ENCODE data around the gene DNAJC27.

The DNAJC27 gene

GRCh38 chr2:24923106-24923505 is 48.6 kb downstream of the DNAJC27 start:
- no peak for DNase-seq

- no peak for DNase-seq
These were observed 49.2 kb downstream of the DNAJC27 start for GRCh38 chr2:24922556-24922955.

- DNase-seq: no peak
These were observed 50.8 kb downstream of the DNAJC27 start for GRCh38 chr2:24920809-24921441.

DNA sequence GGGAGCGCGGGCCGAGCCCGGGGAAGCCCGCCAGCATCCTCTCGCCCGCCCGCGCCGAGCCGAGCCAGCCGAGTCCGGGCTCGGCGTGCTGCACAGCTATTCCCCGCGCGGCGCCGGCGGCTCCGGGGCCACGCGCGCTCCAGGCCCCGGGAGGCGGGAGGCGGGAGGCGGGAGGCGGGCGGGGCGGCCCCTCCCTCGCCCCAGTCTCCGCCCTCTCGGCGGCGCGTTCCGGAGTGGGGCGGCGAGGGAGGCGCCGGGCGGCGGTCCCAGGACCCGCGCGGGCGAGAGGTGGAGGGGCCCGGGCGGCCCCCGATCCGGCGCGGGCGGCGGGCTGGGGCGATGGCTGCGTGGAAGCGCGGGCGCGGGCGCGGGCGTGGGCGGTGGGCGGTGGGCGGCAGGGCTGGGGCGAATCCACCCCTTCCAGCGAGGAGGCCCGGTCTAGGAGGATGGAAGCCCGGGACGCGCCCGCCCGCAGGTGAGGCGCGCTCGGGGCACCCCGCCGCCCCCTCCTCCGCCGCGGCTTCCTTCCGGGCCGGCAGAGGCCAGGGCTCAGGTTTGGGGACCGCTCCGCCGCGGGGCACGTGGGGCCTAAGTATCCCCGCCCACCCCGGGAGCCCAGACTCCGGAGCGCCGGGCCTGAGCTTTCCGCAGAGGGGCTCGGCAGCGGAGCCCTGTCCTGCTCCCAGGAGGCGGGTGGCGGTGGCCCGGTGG is 51.5 kb downstream of the DNAJC27 start, which contains the start of gene ADCY3:
TSS of gene ADCY3 (minus strand) at position 140 of the 711 bp plus-strand sequence. CDS start 1,250 bp downstream, outside the sequence.
- no peak for DNase-seq

DNA sequence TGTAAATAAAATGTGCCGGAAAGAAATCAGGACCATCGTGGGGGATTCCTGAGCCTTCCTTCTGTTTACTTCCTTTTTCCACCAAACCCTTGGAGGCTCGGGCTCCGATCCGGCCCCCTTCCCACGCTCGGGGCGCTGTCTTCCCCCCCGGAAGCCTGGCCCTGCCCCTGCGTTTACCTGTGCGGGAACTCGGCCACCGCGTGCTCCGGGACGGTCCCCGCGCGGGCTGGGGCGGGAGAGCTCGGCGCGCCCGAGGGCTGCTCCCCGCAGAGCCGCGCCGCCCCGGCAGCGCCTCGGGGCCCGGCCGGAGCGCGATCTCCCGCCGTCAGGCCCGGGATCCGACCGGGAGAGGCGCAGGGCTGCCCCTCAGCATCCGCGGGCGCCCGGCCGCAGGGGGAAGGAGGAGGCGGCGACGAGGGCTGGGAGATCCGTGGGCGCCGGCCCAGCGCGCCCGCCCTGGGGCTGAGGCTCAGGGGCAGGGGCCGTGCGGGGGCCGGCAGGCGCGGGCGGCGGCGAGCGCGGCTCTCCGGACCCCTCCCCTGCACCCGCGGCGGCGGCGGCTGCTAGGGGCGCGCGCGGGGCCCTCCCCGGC is 52.2 kb downstream of the DNAJC27 start:
- no peak for DNase-seq

GRCh38 chr2:24919037-24919505 is 52.7 kb downstream of the DNAJC27 start:
- no peak for DNase-seq

- no peak for DNase-seq
These were observed 53.3 kb downstream of the DNAJC27 start for GRCh38 chr2:24918326-24919036.

- DNase-seq: no peak
These were observed 53.9 kb downstream of the DNAJC27 start for GRCh38 chr2:24917731-24918325.

DNA sequence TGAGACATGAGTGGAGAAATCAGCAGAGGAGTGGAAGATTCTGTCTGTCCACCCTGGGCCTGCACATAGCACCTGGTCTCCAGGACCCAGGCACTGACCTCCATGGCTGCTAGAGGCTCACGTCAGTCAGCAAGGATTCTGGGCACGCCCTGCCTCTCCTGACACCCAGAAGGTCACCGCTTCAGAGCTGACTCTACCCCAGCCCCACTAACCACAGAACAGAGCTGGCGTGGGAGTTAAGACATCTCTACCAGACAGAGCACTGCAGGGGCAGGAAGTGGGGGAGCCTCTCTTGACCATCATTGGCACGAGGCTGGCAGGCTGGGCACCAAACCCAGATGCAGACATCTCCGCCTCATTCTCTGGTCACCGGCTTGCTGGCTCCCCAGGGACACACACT is 54.7 kb downstream of the DNAJC27 start:
- no peak for DNase-seq

DNA sequence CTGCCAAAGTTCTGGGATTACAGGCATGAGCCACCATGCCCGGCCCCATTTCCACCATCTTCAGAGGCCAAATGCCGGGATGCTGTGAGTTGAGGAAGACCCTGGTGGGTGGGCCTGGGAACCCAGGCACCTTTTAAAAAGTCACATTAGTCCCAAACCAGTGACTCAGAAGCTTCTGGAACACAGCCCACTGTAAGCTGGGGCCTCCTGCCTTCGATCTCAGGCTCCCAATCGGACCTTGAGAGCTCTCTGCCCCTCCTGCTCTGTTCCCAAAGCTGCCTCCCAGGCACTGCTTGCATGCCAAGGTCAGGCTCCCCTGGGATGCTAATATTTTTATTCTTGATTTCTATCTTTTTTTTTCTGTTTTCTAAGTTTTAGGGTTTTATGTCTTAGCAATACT is 56.0 kb downstream of the DNAJC27 start:
- no peak for DNase-seq

- no peak for DNase-seq
These were observed 56.6 kb downstream of the DNAJC27 start for GRCh38 chr2:24915175-24915574.

DNA sequence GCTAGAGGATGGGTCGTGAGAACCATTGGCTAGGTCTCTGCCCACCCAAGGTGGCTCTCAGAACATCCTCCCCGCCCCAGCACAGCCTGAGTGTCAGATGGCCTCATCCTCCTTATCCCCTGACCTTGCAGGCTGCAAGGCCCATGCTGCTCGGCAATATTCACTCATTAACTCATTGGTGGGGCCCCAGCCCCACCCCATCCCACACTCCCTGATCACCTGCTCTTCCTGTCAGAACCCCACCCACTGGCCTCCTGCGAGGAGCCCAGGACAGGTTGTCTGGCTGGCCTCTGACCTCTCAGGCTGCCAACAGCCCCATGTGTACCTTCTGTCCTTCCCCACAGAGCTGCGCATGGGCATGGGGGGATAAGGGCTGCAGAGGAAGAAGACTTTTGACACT is 57.0 kb downstream of the DNAJC27 start:
- DNase-seq: no peak

DNA sequence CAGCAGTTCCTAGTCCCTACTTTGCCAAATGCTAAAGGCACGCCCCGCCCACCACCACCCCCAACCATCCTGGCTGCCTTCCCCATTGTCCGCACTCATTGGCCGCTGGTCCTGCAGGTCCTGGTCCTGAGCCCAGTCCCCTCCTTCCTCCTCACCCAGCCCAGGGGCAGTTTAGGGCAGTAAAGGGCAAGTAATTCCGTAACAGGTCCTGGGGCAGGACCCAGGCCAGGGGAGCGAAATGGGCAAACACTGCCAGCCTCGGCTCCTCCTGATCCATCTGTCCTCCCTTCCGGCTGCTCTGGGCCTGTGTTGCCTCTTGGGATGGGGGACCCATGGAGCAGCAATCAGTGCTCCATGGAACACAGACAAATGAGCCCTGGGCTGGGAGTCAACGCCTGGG is 57.8 kb downstream of the DNAJC27 start:
- DNase-seq: no peak

DNA sequence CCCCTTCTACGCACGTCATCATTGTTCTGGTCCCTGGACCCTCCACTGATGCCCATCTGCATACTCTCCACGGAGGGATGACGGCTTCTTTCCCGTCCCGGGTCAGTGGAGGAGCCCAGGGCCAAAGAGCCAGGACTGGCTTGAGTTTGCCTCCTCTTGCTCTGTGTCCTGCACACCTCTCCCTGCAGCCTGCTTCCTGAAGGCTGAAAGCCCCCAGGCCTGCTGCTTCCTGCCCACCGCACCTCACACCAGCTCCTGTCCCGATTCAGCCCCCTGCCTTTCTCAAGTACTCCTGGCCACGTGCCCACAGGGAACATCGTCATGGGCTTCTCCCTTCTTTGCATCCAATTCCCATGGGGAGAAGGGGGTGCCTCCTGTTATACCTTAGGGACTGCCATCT is 58.8 kb downstream of the DNAJC27 start:
- no peak for DNase-seq

GRCh38 chr2:24912523-24912922 is 59.2 kb downstream of the DNAJC27 start:
- no peak for DNase-seq

DNA sequence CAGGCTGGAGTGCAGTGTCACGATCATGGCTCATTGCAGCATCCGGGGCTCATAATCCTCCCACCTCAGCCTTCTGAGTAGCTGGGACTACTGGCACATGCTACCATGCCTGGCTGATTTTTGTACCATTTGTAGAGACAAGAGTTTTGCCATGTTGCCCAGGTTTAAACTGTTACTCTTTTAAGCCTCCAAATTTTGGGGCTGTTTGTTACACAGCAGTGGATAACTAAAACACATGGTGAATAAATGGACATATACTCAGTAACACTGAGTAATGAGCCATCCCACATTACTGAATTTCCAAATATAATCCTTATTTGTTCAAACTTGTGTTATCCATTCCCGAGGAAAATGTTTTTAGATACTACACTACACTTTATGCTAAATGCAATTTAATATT is 61.5 kb downstream of the DNAJC27 start:
- no peak for DNase-seq

GRCh38 chr2:24909555-24910177 is 62.1 kb downstream of the DNAJC27 start:
- DNase-seq: no peak

DNA sequence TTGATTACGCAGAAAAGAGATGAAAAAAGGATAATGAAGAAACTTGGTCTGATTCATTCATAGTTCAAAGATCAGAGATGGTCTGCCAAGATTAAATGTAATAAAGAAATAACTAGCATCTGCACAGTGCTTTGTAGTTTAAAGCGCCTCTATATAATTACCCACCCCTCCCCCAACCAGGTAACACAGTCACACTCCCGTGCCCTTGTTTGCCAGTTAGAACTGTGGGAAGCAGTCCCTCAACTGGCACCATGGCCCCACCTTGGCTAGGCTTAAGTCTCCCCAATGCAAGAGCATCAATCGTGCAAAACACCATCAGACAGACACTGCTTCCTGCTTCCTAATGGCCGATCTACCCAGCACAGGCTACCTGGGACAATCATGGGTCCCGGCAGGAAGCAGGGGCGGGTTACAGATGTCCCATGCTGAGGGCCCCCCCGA is 63.3 kb downstream of the DNAJC27 start:
- DNase-seq: no peak

GRCh38 chr2:24907116-24907515 is 64.6 kb downstream of the DNAJC27 start:
- DNase-seq: no peak

GRCh38 chr2:24906466-24906865 is 65.3 kb downstream of the DNAJC27 start:
- DNase-seq: no peak

GRCh38 chr2:24903161-24904103 is 68.3 kb downstream of the DNAJC27 start:
- no peak for DNase-seq

All from GOT3 (cell line).